Skeletal muscle tissue (tissue), 4 donors: ENCODE data around the gene TNFRSF12A. TPM values are rescaled to one million over a fixed set of nuclear protein-coding genes. Genes with fewer than 3 reads are reported as not detected.

ENCODE experiments used
- H3K27ac ChIP-seq: one replicate; pipeline ENCODE4 v1.7.0; 2013; ENCODE audit warnings: mild to moderate bottlenecking, low read depth, low read length, inconsistent platforms
- H3K27me3 ChIP-seq, 3 donors: one replicate each; pipeline ENCODE4 v1.7.0; 2013; ENCODE audit warnings: low read length in 3 of 3; ENCODE audit not compliant: control insufficient read depth in 3 of 3, insufficient read depth in 3 of 3
- H3K36me3 ChIP-seq, 3 donors: one replicate each; pipeline ENCODE4 v1.7.0; 2013; ENCODE audit warnings: low read length in 3 of 3; ENCODE audit not compliant: control insufficient read depth in 3 of 3, insufficient read depth in 3 of 3
- H3K4me1 ChIP-seq, 3 donors: one replicate each; pipeline ENCODE4 v1.7.0; 2013; ENCODE audit warnings: low read length in 3 of 3, mild to moderate bottlenecking in 3 of 3; ENCODE audit not compliant: control insufficient read depth in 3 of 3, insufficient read depth in 3 of 3
- H3K4me3 ChIP-seq, 3 donors: one replicate each; pipeline ENCODE4 v1.7.0; 2013; ENCODE audit warnings: low read length in 3 of 3
- H3K9ac ChIP-seq, 3 donors: one replicate each; pipeline ENCODE4 v1.7.0; 2013; ENCODE audit warnings: low read length in 3 of 3, mild to moderate bottlenecking in 3 of 3, moderate library complexity in 2 of 3, low read depth in 1 of 3
- H3K9me3 ChIP-seq, 3 donors: one replicate each; pipeline ENCODE4 v1.7.0; 2013; ENCODE audit warnings: low read length in 3 of 3; ENCODE audit not compliant: control insufficient read depth in 3 of 3
- total RNA-seq: library from RNA; depleted of rRNA; stranded (reverse); fragments of >200 nt; gene quantifications from one replicate; pipeline ENCODE4 v1.2.3, GENCODE V29; 2014
- donor health status: Osteomylitis.

Gene TNFRSF12A
- total RNA-seq, 1 donor from 2014 or later, result 28.7 TPM

GRCh38 chr16:2976201-2976600 is 44.0 kb upstream of the TNFRSF12A start:
- H3K9ac ChIP-seq, result no peak overlapping the region
- H3K36me3 ChIP-seq, result peaks cover 0 to 7% (median 4%) of the 10 kb centered on the region in 3 donors
- no peaks in the 10 kb centered on the region for H3K9me3 ChIP-seq
- no peak overlapping the region for H3K27ac ChIP-seq
- no peak overlapping the region for H3K4me3 ChIP-seq
- H3K4me1 ChIP-seq, result peaks cover 12 to 34% (median 20%) of the 10 kb centered on the region in 3 donors
- peaks cover 5 to 10% (median 7%) of the 10 kb centered on the region in 3 donors for H3K27me3 ChIP-seq

- H3K36me3 ChIP-seq, result peaks cover 0 to 7% (median 4%) of the 10 kb centered on the region in 3 donors
- no peaks in the 10 kb centered on the region for H3K9me3 ChIP-seq
- H3K4me3 ChIP-seq, result no peak overlapping the region
- H3K9ac ChIP-seq, result no peak overlapping the region
- peaks cover 12 to 29% (median 19%) of the 10 kb centered on the region in 3 donors for H3K4me1 ChIP-seq
- H3K27ac ChIP-seq, result no peak overlapping the region
- H3K27me3 ChIP-seq, result peaks cover 5 to 10% (median 7%) of the 10 kb centered on the region in 3 donors
These were observed 43.5 kb upstream of the TNFRSF12A start for GRCh38 chr16:2976673-2977072.

- Histone ChIP-seq H3K27me3 (peaks cover 5 to 10% (median 7%) of the 10 kb centered on the region in 3 donors), H3K9ac (no peak overlapping the region), H3K4me3 (no peak overlapping the region), H3K9me3 (no peaks in the 10 kb centered on the region), H3K36me3 (peaks cover 0 to under 1% (median 0%) of the 10 kb centered on the region in 3 donors), H3K4me1 (peaks cover 12 to 26% (median 14%) of the 10 kb centered on the region in 3 donors), H3K27ac (no peak overlapping the region)
These were observed 42.7 kb upstream of the TNFRSF12A start for GRCh38 chr16:2977440-2977839.

- Histone ChIP-seq H3K27ac (no peak overlapping the region), H3K4me3 (peak overlapping the region in 2 of 3 donors; percentile 68 to 98), H3K36me3 (no peaks in the 10 kb centered on the region), H3K4me1 (peaks cover 10 to 25% (median 14%) of the 10 kb centered on the region in 3 donors), H3K9ac (no peak overlapping the region), H3K27me3 (peaks cover 5 to 10% (median 7%) of the 10 kb centered on the region in 3 donors), H3K9me3 (no peaks in the 10 kb centered on the region)
These were observed 40.4 kb upstream of the TNFRSF12A start for GRCh38 chr16:2979669-2980226.

- Histone ChIP-seq H3K27ac (peak within 1 kb of the TSS; percentile 71), H3K9me3 (no peaks in the 10 kb centered on the region), H3K9ac (peak within 1 kb of the TSS; percentile 90 to 97 (median 95)), H3K4me1 (peaks cover 16 to 31% (median 22%) of the 10 kb centered on the region in 3 donors), H3K27me3 (peaks cover 5 to 10% (median 7%) of the 10 kb centered on the region in 3 donors), H3K4me3 (peak within 1 kb of the TSS; percentile 82 to 98 (median 93)), H3K36me3 (no peaks in the 10 kb centered on the region)
These were observed 39.7 kb upstream of the TNFRSF12A start, which contains the start of gene PKMYT1 for GRCh38 chr16:2980227-2981176. TSS of gene PKMYT1 (minus strand) at chr16:2980446. CDS start at chr16:2979657, 789 bp downstream.

- Histone ChIP-seq H3K4me1 (peaks cover 24 to 36% (median 30%) of the 10 kb centered on the region in 3 donors), H3K4me3 (peak overlapping the region in 1 of 3 donors; percentile 98), H3K27me3 (peaks cover 5 to 10% (median 7%) of the 10 kb centered on the region in 3 donors), H3K9me3 (no peaks in the 10 kb centered on the region), H3K9ac (peak overlapping the region in 2 of 3 donors; percentile 90 to 97), H3K27ac (no peak overlapping the region), H3K36me3 (no peaks in the 10 kb centered on the region)
These were observed 38.8 kb upstream of the TNFRSF12A start for GRCh38 chr16:2981177-2981898.

- Histone ChIP-seq H3K36me3 (no peaks in the 10 kb centered on the region), H3K4me1 (peaks cover 28 to 41% (median 36%) of the 10 kb centered on the region in 3 donors), H3K27ac (no peak overlapping the region), H3K27me3 (peaks cover 5 to 10% (median 7%) of the 10 kb centered on the region in 3 donors), H3K9ac (no peak overlapping the region), H3K9me3 (no peaks in the 10 kb centered on the region), H3K4me3 (no peak overlapping the region)
These were observed 38.3 kb upstream of the TNFRSF12A start for GRCh38 chr16:2981899-2982250.

GRCh38 chr16:2982402-2982801 is 37.8 kb upstream of the TNFRSF12A start:
- Histone ChIP-seq H3K27ac (no peak overlapping the region), H3K27me3 (peaks cover 5 to 10% (median 7%) of the 10 kb centered on the region in 3 donors), H3K9me3 (no peaks in the 10 kb centered on the region), H3K4me1 (peaks cover 30 to 45% (median 37%) of the 10 kb centered on the region in 3 donors), H3K4me3 (no peak overlapping the region), H3K9ac (no peak overlapping the region), H3K36me3 (no peaks in the 10 kb centered on the region)

- peaks cover 30 to 48% (median 37%) of the 10 kb centered on the region in 3 donors for H3K4me1 ChIP-seq
- H3K36me3 ChIP-seq, result no peaks in the 10 kb centered on the region
- H3K9ac ChIP-seq, result peak overlapping the region in 2 of 3 donors; percentile 40 to 50
- H3K9me3 ChIP-seq, result no peaks in the 10 kb centered on the region
- peak overlapping the region in 1 of 3 donors; percentile 35 for H3K4me3 ChIP-seq
- H3K27me3 ChIP-seq, result peaks cover 5 to 10% (median 6%) of the 10 kb centered on the region in 3 donors
- H3K27ac ChIP-seq, result no peak overlapping the region
These were observed 36.4 kb upstream of the TNFRSF12A start for GRCh38 chr16:2983706-2984136.
